Measurements from ENCODE around the gene ABCA13.

The ABCA13 gene

GRCh38 chr7:48360574-48360973 lies 189.3 kb downstream of the ABCA13 start:
- TF ChIP-seq, protein P1, sequence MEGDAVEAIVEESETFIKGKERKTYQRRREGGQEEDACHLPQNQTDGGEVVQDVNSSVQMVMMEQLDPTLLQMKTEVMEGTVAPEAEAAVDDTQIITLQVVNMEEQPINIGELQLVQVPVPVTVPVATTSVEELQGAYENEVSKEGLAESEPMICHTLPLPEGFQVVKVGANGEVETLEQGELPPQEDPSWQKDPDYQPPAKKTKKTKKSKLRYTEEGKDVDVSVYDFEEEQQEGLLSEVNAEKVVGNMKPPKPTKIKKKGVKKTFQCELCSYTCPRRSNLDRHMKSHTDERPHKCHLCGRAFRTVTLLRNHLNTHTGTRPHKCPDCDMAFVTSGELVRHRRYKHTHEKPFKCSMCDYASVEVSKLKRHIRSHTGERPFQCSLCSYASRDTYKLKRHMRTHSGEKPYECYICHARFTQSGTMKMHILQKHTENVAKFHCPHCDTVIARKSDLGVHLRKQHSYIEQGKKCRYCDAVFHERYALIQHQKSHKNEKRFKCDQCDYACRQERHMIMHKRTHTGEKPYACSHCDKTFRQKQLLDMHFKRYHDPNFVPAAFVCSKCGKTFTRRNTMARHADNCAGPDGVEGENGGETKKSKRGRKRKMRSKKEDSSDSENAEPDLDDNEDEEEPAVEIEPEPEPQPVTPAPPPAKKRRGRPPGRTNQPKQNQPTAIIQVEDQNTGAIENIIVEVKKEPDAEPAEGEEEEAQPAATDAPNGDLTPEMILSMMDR (conservative IDR thresholded peaks at IDR 0.05; ENCODE audit: low read length) = no peak
- H3K4me3 ChIP-seq (ENCODE audit: low read length) = no peak overlapping the region
- DNase-seq (ENCODE audit: low read depth) = peak; percentile 5

- DNase-seq (ENCODE audit: low read depth) = no peak
- TF ChIP-seq, protein P1 (conservative IDR thresholded peaks at IDR 0.05; ENCODE audit: low read length) = no peak
- no peak overlapping the region for H3K4me3 ChIP-seq (ENCODE audit: low read length)
Observed at GRCh38 chr7:48363174-48363573, 191.9 kb downstream of the ABCA13 start.

- no peak for DNase-seq (ENCODE audit: low read depth)
- TF ChIP-seq, protein P1 (conservative IDR thresholded peaks at IDR 0.05; ENCODE audit: low read length) = no peak
- H3K4me3 ChIP-seq (ENCODE audit: low read length) = no peak overlapping the region
Observed at GRCh38 chr7:48365010-48365409, 193.8 kb downstream of the ABCA13 start.

DNA sequence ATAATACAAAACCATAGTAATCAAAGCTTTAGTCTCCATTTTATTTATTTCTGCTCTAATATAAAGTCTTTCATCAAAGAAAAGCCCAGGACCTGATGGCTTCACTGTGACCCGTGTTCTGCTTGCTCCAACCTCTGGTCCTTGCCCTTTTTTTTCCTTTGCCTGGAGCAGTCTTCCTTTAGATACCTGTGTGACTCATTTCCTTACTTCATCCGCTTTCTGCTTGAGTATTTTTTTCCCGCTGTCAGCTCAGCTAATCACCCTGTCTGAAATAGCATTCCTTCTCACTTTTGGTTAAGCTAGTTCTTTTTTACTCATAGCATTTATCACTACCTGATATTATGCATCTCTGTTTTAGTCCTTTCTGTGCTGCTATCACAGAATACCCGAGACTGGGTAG lies 194.8 kb downstream of the ABCA13 start:
- H3K4me3 ChIP-seq (ENCODE audit: low read length) = no peak overlapping the region
- DNase-seq (ENCODE audit: low read depth) = no peak
- TF ChIP-seq, protein P1 (conservative IDR thresholded peaks at IDR 0.05; ENCODE audit: low read length) = no peak

- no peak for DNase-seq (ENCODE audit: low read depth)
- TF ChIP-seq, protein P1 (conservative IDR thresholded peaks at IDR 0.05; ENCODE audit: low read length) = no peak
- H3K4me3 ChIP-seq (ENCODE audit: low read length) = no peak overlapping the region
Observed at GRCh38 chr7:48376263-48376662, 205.0 kb downstream of the ABCA13 start.

DNA sequence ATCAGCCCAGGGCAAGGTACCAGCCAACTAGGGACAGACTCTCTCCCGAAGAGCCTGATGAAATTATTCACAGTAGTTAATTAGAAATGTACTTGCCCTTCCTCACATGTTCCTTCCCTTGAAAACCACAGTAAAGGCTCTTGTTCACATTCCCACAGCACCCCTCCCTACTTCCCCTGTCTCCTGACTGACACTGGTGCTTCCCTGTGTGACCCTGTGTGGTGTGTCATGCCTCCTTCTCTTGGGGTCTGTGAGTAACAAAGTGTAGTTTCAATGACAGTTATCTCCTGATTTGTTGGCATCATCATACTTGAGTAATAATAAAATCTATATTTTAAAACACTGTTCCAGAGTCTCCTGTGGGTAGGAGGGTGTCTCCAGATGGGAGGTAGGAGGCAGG lies 209.7 kb downstream of the ABCA13 start:
- no peak for DNase-seq (ENCODE audit: low read depth)
- no peak overlapping the region for H3K4me3 ChIP-seq (ENCODE audit: low read length)
- TF ChIP-seq, protein P1 (conservative IDR thresholded peaks at IDR 0.05; ENCODE audit: low read length) = no peak

- TF ChIP-seq, protein P1 (conservative IDR thresholded peaks at IDR 0.05; ENCODE audit: low read length) = no peak
- no peak for DNase-seq (ENCODE audit: low read depth)
- H3K4me3 ChIP-seq (ENCODE audit: low read length) = no peak overlapping the region
Observed at GRCh38 chr7:48381571-48381970, 210.3 kb downstream of the ABCA13 start.
